GM19328 (cell line): Measurements from ENCODE around the gene ITM2B.
"Not testable (repeated sequence)": the region's sequence is repeated elsewhere in the genome, so short reads cannot be mapped to it uniquely, and the experiment has no call there.

Source experiments
- ATAC-seq: cut with Tn5 transposase; IDR thresholded peaks from one replicate; pipeline ENCODE4 v1.9.1; 2021; ENCODE audit warnings: mild to moderate bottlenecking, moderate library complexity; ENCODE audit not compliant: unreplicated experiment

The ITM2B gene

DNA sequence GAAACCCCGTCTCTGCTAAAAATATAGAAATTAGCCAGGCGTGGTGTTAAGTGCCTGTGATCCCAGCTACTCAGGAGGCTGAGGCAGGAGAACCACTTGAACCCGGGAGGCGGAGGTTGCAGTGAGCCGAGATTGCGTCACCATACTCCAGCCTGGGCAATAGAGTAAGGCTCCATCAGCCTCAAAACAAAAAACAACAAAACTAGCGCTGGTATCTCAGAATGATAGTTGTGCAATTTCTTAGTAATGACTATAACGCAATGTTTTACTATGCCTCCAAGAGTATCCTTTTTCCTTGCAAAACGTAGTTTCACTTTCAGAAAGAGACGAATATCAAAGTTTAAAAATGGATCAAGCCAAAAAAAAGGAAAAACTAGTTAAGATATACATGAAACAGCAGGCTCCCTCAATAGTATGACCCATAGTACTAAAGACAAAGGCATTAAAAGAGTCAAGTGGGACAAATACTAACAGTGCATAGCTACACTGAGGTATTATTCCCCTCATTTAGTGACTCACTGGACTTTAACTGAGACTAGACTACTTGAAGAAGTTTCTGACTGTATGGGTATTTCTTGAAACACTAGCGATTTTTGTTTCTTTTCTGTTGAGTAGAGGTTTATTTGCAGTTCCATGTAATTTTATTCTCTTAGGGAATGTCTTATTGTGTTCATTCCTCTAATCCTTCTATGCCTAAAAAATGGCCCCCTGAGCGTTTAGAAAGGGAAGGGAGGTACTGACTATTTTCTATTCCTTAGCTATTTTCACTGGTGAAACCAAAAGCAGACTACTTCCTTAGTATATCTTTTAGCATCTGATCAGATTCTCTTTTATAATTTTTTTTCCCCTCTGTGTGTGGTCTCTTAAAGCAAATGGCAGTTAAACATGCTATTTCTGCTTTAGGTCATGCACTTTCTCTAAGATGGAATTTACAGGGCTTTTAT, 10.4 kb upstream of the ITM2B start:
- ATAC-seq = no peak

DNA sequence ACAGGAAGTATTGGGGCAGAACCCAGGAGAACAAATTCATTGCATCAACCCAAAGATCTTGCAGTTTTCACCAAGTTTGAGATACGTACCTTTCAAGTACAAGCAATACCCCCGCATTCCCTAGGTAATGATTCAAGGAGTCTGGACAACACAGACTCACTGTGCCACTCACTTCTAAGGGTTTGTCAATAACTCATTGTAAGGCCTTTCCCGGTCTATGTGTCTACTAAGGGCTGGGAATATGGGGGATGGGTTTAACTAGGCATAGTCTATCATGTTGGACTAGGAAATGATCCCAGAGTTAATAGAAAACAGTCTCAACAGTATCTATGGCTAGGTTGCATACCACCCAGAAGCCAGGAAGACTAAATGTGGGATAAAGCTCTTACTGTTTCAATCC, 8.3 kb upstream of the ITM2B start:
- no peak for ATAC-seq

DNA sequence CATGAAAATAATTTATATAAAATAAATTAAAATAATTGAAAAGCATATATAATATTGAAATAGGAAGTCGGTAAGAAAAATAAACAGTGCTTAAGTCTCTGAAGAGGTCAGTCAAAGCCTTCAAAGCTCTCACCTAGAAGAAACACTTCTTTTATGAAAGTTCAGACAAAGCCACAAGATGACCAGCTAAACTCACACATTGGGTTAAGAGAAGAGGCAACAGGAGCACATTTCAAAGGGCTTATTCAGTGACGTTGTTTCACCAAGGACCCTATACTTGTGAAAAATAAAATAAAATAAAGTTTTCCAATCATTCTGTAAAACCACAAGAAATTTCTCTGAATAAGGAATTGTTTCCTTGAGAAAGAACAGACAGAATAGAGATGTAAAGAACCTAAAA, 2.5 kb upstream of the ITM2B start:
- ATAC-seq = no peak

DNA sequence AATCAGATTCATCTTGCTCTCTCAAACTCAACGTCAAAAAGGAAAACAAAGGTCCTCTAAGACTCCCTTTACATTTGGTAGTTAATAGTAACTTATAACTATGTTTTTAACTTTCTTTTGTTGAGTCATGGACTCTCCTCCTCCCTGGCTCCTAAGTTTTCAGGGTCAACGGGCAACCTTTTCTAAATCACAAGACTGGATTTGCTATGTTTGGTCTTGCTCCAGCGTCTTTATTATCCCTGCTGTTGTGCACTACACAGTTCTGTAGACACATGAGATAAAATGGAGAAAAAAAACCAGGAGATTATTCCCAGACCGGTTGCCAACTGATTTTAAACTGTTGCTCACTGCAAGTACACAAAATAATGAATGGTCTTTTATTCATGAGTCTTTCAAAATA, 1.9 kb upstream of the ITM2B start:
- no peak for ATAC-seq

DNA sequence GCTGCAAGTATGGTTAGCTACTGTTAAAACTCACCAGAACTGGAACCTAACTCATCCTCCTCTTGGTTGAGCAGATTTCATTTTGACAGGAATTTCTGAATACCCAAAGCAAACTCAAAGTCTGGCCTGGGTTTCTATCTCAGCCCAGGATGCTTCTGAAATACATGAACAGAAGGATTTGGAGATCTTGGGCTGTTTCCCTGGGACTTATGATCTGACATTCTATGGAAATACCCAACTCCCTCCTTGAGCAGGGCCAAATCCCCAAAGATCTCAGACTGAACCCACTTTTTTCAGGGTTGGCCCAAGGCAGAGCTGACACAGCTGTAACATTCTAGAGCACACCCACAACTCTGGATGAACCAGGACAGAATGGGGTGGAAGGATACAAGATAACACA, 1.1 kb upstream of the ITM2B start:
- ATAC-seq = no peak

DNA sequence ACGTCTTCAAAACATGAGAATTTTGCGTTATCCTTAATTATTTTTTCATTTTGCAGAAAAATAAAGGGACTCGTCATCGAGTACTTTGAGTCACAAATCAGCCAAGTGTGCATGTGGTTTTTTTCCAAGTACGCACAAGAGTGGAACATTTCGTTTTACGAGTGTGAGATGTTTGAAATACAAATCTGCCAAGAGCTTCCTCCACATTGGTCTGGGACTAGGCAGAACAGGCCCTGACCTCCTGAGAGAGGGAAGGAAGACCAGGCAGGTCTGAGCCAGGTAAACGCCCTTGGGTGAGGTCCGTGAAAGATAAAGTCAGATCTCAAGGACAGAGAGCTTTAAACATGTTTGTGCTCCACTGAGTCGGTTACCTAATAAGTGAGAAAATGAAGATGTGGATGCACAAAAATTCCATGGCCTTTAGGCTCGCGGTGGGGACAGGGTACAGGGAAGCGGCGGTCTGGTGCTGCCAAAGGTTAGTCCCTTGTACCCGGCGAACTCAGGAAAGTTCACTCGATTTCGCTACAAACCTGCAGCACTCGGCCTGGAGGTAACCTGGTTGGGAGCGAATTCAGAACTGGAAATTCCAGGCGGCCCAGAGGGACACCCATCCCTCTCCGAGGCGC, 473 bp upstream of the ITM2B start:
- ATAC-seq = peak; percentile 22

DNA sequence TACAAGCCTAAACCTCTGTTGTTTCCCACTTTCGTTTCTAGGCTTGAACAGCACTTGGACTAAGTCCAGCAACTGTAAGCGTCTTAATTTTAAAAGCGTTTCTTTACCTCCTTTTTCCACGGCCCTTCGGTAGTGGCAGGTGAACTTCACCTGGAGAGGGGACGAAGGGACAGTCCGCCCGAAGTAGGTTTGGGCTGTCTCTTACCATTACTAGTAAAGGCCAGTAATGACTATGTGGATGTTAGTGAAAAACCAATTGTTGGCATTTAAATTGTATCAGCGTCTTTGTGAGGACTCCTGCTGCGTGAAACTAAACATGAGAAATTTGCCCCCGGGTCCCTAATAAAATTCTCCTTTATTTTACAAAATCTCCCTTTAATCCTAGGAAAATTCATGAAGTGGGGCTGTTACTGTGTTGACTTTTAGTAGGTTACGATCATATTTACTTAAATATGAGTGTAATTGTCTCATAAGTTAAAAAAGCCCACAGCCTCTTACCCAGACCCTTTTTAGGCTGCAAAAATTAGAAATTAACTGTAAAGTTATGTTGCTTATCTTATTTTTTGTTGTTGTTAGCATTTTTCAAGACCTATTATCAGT, 983 bp downstream of the ITM2B start:
- no peak for ATAC-seq

DNA sequence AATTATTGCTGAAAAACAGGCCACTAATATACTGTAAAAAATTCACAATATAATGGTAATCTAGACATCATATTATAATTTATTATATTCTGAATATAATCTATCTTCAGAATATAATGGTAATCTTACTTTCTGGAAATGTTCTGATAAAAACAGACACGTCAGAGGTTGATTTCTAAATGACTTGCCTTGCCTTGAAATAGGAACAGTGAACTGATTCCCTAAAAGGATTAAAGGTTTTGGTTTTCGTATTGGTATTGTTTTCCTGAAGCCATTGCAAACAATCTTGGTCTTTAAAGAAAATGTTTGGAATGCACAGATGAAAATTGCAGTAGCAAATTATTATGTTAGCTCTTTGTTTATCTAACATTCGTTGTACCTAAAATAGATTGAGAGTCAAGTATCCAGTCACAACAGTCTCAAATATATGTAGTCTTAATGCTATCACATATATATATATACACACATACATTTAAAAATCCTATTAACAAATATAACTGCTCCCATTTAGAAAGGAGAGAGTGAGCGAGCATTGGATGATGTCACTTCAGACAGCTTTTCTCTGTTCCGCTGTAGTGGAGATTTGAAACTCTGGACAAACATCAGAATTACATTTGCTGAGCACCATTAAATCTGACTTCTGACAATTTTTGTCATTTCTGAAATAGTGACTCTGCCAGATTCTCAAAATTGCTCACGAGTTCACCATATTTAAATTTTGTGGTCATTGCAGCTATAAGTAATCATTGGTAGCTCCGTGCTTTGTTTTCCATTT, 1.7 kb downstream of the ITM2B start:
- no peak for ATAC-seq

DNA sequence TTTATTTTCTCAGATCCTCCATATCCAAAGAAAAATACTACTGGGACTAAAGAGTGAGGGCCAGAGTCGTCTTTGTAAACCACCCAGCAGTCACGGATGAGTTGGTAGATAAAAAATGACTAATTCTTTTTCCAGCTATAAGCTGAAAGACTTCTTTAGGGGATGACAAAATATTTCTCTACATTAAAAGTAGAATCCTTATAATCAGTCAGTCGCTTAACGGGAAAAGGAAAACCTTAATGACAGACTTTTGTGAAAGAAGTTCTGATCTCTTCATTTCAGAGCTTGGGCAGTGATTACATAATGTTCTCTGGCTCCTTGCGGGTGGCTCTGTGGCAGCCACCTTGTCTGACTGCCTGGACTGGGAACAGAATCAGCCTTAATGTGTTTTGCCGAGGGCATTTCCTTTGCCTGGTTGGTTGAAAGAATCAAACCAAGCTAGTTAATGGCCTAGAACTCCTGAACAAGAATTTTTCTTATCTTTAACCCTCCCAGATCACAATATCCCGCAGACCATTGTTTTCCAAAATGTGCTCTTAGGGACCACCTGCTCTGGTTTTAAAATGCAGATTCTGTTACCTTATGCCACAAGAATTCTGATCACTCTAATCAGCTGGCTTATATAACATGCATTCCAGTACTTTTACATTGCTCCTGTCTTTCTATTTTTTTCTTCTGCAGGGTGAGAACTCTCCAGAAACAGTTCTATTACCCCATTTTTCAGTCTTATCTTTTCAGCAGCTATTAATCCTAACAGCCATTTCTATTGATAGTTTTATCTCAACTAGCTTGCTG, 2.5 kb downstream of the ITM2B start:
- no peak for ATAC-seq

DNA sequence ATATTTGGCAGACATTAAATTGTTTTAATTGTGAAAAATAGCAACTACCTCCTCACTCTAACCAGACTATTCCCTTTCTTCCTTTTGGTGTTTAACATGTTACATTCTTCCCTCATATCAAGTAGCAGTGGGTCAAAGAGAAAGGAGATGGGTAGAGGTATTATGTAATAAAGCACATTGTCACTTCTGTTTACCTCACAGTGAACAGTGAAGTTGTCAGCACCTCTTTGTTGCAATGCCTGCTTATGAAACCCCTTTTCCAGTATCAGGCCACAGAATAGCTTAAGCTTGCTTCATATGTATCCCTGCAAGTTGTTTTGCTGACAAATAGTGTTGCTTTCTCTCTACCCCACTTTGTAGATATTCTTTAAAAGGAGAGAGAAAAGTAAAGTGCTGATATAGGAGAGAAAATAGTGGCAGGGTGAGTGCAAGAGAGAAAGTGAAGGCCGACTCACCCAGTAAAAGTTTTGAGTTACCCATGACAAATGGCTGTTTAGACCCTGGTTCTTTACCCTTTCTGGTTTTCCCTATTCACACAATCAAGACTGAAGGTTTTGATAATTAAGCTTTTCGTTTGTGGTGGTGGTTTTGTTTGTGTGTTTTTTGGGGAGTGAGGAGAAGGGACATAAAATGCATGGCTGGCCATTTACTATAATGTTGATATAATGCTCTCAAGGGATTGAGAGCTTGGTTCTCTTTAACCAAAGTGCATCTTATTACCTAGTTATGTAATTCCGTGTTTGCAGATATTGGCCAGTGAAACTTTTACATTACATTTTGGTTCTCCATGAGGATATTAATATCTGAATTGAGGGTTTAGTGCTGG, 3.7 kb downstream of the ITM2B start:
- ATAC-seq = no peak

DNA sequence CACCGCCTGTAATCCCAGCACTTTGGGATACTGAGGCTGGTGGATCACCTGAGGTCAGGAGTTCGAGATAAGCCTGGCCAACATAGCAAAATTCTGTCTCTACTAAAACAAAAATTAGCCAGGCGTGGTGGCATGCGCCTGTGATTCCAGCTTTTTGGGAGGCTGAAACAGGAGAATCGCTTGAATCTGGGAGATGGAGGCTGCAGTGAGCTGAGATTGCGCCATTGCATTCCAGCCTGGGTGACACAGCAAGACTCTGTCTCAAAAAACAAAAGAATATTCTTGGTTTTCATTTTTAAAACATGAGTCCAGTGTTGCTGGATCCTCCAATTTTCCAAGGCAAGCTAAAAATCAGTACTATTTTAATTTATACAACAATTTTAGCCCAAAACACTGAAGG, 6.4 kb downstream of the ITM2B start:
- not testable (repeated sequence) for ATAC-seq

DNA sequence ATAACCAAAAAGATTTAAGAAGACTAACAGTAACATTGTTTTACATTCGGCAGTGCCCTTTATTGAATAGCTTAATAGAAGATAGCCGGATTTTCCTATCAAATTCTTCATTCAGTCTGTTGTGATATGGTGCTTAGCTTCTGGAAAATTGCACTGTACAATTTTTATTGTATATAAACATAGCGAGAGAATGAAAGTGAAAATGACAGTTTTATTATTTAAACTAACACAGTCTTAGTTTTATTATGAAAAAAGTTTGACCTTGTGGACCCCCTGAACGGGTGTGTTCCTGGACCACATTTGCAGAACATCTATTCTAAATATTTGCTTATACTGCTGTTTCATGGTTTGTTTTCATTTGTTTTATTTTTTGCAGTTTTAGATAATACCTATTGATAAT, 8.6 kb downstream of the ITM2B start:
- no peak for ATAC-seq

DNA sequence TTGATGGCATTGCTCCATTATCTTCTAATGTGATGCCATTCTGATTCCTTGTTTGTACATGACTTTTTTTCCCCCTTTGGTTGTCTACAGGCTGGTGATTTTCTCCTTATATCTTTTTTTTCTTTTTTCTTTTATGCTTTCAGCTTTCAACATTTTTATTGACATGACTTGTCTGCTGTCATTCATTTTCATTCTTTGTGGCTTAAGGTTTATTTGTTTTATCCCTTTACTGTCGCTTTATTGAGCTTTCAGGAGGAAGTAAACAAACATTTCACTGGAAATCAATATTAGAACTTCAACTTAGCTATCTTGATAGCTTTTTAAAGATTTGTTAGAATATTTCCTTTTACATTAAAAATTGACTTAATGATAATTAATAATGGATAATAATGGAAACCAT, 9.7 kb downstream of the ITM2B start:
- no peak for ATAC-seq

DNA sequence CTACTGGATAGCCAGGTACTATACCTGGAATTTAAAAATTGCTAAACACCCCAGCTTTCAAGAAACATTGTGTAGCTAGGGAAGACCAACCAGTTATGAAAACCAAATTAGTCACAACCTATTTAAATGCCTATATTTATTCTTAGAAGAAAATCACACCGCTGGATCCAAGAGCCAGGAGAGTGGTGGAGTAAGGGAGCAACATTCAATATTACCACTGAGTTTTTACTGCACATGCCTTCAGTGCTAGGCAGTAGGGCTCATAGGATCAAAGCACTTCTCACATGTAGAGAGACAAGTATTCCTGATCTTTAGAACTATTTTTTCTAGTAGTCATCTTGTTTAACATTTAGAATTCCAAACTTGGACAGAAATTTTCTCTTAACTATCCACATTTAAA, 11.2 kb downstream of the ITM2B start:
- ATAC-seq = no peak

DNA sequence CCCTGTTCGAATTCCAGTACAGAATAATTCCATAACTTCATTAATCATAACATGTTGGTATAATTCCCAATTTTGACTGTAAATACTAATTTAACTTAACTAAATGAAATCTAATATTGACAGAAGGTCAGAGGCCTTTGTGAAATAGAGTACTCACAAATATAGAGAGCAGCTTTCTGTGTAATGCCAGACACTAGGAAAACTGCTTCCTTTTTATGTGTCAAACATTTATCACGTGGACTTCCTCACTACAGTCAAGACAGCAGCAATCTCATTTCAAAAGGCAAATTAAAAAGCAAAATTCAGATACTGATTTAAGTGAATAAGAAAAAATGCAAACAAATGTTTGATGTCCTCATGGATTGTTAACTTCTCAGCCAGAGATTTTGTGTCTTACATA, 13.1 kb downstream of the ITM2B start:
- no peak for ATAC-seq

DNA sequence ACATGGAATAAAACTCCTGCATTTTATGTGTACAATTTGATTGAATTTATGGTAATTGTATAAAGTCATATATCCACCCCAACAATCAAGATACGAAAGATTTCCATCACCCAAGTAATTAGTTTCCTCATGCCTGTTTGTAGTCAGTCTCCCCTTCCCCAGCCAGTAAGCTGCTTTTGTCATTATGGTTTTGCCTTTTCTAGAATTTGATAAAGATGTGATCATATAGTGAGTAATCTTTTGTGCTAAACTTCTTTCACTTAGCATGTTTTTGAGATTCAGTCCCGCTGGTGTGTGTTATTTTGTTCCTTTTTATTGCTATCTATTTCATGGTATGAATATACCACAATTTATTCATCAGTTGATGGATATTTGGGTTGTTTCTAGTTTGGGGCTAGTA, 16.0 kb downstream of the ITM2B start:
- no peak for ATAC-seq

DNA sequence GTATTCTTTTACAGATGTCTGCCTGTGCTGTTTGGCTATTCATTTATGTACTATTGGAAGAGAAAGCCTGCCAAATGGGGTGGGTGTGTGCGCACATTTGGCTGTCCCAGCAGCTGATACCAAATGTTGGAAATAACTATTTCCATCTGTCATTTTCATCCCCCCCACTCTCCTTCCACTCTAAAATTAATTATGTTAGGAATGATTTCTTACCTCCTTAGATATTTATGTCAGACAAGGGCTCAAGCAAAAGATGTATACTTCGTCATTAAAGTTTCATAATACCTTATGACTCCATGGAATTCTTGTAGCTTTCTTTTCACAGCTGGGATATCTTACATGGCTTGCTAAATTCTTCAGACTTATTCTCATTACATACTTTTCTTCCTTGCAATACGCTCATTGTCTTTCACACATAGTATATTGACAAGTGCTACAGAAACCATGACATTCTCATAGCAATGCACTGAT, 18.6 kb downstream of the ITM2B start:
- ATAC-seq = no peak

DNA sequence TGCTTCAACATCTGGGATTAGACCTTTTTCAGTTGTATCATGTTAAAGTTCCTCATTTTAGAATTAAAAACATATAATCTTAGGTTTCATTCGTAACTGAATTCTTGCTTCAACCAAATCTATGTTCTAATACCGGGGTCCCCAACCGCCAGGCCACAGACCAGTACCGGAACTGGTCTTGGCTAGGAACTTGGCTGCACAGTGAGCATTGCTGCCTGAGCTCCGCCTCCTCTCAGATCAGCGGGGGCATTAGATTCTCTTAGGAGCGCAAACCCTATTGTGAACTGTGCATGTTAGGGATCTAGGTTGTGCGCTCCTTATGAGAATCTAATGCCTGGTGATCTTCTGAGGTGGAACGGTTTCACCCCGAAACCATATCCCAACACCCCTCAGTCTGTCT, 19.2 kb downstream of the ITM2B start:
- ATAC-seq = no peak

DNA sequence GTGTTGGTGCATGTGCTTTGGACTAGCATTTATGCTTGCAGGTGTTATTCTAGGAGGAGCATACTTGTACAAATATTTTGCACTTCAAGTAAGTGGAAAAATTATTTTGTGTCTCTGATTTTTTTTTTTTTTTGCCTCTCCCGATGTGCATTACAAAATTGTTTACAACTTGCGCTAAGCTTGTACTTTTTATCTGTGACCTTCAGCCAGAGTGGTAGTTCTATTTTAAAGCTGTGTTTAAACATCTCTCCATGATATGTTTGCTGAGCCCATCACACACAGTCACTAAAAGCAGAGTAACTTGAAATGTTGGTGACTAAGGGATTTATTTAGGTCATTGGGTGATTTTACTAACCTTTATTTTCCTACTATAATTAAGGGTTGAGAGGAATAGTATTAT, 20.8 kb downstream of the ITM2B start:
- ATAC-seq = no peak

DNA sequence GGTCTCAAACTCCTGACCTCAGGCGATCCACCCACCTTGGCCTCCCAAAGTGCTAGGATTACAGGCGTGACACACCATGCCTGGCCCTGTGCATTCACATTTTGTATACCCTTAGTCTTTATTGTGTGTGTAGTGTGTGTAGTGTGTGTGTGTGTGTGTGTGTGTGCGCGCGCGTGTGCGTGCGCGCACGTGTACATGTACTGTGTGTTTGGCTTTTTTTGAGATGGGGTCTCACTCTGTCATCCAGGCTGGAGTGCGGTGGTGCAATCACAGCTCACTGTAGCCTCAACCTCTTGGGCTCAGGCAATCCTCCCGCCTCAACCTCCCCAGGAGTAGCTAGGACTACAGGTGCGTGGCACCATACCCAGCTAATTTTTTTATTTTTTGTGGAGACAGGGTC, 22.1 kb downstream of the ITM2B start:
- no peak for ATAC-seq
